ENCODE results near the gene TSFM.

The TSFM gene

GRCh38 chr12:57845478-57846284 lies 63.1 kb downstream of the TSFM start (continued):
- TF ChIP-seq, protein P1, sequence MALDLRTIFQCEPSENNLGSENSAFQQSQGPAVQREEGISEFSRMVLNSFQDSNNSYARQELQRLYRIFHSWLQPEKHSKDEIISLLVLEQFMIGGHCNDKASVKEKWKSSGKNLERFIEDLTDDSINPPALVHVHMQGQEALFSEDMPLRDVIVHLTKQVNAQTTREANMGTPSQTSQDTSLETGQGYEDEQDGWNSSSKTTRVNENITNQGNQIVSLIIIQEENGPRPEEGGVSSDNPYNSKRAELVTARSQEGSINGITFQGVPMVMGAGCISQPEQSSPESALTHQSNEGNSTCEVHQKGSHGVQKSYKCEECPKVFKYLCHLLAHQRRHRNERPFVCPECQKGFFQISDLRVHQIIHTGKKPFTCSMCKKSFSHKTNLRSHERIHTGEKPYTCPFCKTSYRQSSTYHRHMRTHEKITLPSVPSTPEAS (tag by site-specific recombination; IDR thresholded peaks at IDR 0.05): no peak; the same call in 1 of the 2 replicates
- TF ChIP-seq ZIC2 (tag by site-specific recombination; IDR thresholded peaks at IDR 0.05) (peak; percentile 58), ZNF211 (tag by site-specific recombination; IDR thresholded peaks at IDR 0.05; ENCODE audit: low read depth) (no peak), ZBTB17 (tag by site-specific recombination; IDR thresholded peaks at IDR 0.05) (no peak), ZNF544 (tag by site-specific recombination; IDR thresholded peaks at IDR 0.05) (no peak), ZNF121 (tag by site-specific recombination; IDR thresholded peaks at IDR 0.05) (no peak), ZNF558 (tag by site-specific recombination; IDR thresholded peaks at IDR 0.05) (no peak), ZFP41 (tag by site-specific recombination; IDR thresholded peaks at IDR 0.05; ENCODE audit: borderline replicate concordance) (no peak), PBX3 (CRISPR knock-in tag; IDR thresholded peaks at IDR 0.05) (no peak), ZNF132 (tag by site-specific recombination; IDR thresholded peaks at IDR 0.05; ENCODE audit: borderline replicate concordance) (no peak), MEIS1 (CRISPR knock-in tag; IDR thresholded peaks at IDR 0.05; ENCODE audit: borderline replicate concordance) (no peak), ZBTB21 (tag by site-specific recombination; IDR thresholded peaks at IDR 0.05) (no peak), ZBTB48 (tag by site-specific recombination; IDR thresholded peaks at IDR 0.05) (no peak), ZNF610 (tag by site-specific recombination; IDR thresholded peaks at IDR 0.05; ENCODE audit: borderline replicate concordance) (no peak), ZNF248 (tag by site-specific recombination; IDR thresholded peaks at IDR 0.05) (no peak), ZNF169 (tag by site-specific recombination; IDR thresholded peaks at IDR 0.05) (no peak), ZNF785 (tag by site-specific recombination; IDR thresholded peaks at IDR 0.05) (no peak), ZNF335 (tag by site-specific recombination; conservative IDR thresholded peaks at IDR 0.05) (peak; percentile 97), ZNF23 (tag by site-specific recombination; IDR thresholded peaks at IDR 0.05; ENCODE audit: borderline replicate concordance) (no peak), ZNF354C (tag by site-specific recombination; IDR thresholded peaks at IDR 0.05; ENCODE audit: borderline replicate concordance, low read depth) (no peak), ZNF19 (tag by site-specific recombination; IDR thresholded peaks at IDR 0.05; ENCODE audit: low read depth) (no peak), ZNF221 (tag by site-specific recombination; IDR thresholded peaks at IDR 0.05; ENCODE audit: borderline replicate concordance) (no peak), KLF8 (tag by site-specific recombination; IDR thresholded peaks at IDR 0.05) (no peak; the same call in 1 of the 2 replicates), ZEB2 (tag by site-specific recombination; IDR thresholded peaks at IDR 0.05) (peak; percentile 84)
- TF ChIP-seq, protein P2, sequence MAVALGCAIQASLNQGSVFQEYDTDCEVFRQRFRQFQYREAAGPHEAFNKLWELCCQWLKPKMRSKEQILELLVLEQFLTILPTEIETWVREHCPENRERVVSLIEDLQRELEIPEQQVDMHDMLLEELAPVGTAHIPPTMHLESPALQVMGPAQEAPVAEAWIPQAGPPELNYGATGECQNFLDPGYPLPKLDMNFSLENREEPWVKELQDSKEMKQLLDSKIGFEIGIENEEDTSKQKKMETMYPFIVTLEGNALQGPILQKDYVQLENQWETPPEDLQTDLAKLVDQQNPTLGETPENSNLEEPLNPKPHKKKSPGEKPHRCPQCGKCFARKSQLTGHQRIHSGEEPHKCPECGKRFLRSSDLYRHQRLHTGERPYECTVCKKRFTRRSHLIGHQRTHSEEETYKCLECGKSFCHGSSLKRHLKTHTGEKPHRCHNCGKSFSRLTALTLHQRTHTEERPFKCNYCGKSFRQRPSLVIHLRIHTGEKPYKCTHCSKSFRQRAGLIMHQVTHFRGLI (tag by site-specific recombination; IDR thresholded peaks at IDR 0.05): no peak
- TF ChIP-seq, protein P3, sequence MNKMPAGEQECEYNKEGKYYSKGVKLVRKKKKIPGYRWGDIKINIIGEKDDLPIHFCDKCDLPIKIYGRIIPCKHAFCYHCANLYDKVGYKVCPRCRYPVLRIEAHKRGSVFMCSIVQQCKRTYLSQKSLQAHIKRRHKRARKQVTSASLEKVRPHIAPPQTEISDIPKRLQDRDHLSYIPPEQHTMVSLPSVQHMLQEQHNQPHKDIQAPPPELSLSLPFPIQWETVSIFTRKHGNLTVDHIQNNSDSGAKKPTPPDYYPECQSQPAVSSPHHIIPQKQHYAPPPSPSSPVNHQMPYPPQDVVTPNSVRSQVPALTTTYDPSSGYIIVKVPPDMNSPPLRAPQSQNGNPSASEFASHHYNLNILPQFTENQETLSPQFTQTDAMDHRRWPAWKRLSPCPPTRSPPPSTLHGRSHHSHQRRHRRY (tag by site-specific recombination; IDR thresholded peaks at IDR 0.05): 0 out of 2 replicates have a peak, but pooled peaks have one; percentile 7
- TF ChIP-seq, protein P4, sequence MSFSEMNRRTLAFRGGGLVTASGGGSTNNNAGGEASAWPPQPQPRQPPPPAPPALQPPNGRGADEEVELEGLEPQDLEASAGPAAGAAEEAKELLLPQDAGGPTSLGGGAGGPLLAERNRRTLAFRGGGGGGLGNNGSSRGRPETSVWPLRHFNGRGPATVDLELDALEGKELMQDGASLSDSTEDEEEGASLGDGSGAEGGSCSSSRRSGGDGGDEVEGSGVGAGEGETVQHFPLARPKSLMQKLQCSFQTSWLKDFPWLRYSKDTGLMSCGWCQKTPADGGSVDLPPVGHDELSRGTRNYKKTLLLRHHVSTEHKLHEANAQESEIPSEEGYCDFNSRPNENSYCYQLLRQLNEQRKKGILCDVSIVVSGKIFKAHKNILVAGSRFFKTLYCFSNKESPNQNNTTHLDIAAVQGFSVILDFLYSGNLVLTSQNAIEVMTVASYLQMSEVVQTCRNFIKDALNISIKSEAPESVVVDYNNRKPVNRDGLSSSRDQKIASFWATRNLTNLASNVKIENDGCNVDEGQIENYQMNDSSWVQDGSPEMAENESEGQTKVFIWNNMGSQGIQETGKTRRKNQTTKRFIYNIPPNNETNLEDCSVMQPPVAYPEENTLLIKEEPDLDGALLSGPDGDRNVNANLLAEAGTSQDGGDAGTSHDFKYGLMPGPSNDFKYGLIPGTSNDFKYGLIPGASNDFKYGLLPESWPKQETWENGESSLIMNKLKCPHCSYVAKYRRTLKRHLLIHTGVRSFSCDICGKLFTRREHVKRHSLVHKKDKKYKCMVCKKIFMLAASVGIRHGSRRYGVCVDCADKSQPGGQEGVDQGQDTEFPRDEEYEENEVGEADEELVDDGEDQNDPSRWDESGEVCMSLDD (tag by site-specific recombination; IDR thresholded peaks at IDR 0.05): peak; percentile 40; the same call in 1 of the 2 replicates
- TF ChIP-seq, protein P5, sequence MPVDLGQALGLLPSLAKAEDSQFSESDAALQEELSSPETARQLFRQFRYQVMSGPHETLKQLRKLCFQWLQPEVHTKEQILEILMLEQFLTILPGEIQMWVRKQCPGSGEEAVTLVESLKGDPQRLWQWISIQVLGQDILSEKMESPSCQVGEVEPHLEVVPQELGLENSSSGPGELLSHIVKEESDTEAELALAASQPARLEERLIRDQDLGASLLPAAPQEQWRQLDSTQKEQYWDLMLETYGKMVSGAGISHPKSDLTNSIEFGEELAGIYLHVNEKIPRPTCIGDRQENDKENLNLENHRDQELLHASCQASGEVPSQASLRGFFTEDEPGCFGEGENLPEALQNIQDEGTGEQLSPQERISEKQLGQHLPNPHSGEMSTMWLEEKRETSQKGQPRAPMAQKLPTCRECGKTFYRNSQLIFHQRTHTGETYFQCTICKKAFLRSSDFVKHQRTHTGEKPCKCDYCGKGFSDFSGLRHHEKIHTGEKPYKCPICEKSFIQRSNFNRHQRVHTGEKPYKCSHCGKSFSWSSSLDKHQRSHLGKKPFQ (tag by site-specific recombination; IDR thresholded peaks at IDR 0.05): no peak
- TF ChIP-seq, protein P6, sequence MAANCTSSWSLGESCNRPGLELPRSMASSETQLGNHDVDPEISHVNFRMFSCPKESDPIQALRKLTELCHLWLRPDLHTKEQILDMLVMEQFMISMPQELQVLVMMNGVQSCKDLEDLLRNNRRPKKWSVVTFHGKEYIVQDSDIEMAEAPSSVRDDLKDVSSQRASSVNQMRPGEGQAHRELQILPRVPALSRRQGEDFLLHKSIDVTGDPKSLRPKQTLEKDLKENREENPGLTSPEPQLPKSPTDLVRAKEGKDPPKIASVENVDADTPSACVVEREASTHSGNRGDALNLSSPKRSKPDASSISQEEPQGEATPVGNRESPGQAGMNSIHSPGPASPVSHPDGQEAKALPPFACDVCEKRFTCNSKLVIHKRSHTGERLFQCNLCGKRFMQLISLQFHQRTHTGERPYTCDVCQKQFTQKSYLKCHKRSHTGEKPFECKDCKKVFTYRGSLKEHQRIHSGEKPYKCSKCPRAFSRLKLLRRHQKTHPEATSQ (tag by site-specific recombination; IDR thresholded peaks at IDR 0.05): no peak

Data from HEK293 (cell line).